HG02798 (cell line): Measurements from ENCODE around the gene OAS1.

Source experiments
- ATAC-seq: cut with Tn5 transposase; IDR thresholded peaks from one replicate; pipeline ENCODE4 v1.9.1; 2021; ENCODE audit warnings: mild to moderate bottlenecking; ENCODE audit not compliant: unreplicated experiment, poor library complexity

The OAS1 gene

GRCh38 chr12:112963227-112963861, 56.6 kb downstream of the OAS1 start:
- ATAC-seq: no peak

- ATAC-seq: no peak
Measured at GRCh38 chr12:112964067-112964670, 57.4 kb downstream of the OAS1 start.

DNA sequence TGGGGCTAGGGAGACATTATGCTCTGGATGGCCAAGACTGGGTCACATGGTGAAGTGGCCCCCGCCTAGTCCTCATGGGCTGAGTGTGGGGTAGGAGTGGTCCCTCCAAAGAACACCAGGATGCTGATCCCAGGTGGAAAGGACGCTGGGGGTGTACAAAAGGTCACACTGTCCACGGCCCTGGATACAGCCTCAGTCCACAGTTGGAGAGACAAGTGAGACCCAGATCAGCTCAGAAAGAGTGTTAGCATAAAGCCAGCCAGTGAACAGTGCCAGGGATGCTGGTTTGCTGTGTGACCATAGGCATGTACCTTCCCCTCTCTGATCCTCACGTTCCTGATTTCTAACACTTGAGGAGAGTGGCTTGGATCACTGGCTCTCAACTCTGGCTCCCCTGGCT, 58.2 kb downstream of the OAS1 start:
- no peak for ATAC-seq

- ATAC-seq: no peak
Measured at GRCh38 chr12:112965643-112966042, 58.9 kb downstream of the OAS1 start.

DNA sequence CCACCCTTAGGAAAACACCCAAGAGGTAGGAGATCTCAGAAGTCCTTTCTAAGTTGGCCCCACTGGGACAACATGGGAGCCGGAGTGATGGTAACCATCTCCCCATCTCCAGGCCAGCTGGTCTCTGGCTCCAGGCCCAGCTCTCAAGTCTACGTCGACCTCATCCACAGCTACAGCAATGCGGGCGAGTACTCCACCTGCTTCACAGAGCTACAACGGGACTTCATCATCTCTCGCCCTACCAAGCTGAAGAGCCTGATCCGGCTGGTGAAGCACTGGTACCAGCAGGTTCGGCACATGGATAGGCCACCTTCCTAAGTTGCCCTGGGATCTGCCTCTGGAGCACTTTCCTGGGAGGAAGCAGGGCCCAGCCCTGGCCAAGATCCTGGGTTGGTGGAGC, 60.5 kb downstream of the OAS1 start:
- ATAC-seq: no peak

DNA sequence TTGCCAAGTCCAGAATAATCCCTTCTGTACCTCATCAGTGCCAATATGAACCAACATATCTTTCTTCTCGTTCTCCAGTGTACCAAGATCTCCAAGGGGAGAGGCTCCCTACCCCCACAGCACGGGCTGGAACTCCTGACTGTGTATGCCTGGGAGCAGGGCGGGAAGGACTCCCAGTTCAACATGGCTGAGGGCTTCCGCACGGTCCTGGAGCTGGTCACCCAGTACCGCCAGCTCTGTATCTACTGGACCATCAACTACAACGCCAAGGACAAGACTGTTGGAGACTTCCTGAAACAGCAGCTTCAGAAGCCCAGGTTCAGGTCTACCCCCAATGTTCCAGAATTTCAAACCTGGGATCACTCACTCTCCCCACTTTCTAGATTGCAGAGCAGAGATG, 61.1 kb downstream of the OAS1 start:
- no peak for ATAC-seq
